Chondrocyte (in vitro differentiated cells): ENCODE results near the gene KLHL26. TPM values are rescaled to one million over a fixed set of nuclear protein-coding genes. Genes with fewer than 3 reads are reported as not detected.

Experiments used
- DNase-seq: peaks from one replicate; pipeline ENCODE4 v3.0.0; 2021; ENCODE audit warnings: mixed read lengths, low spot score
- H3K27ac Mint-ChIP-seq: one replicate; pipeline ENCODE4 v1.8.0; 2021; ENCODE audit warnings: mild to moderate bottlenecking, moderate library complexity, mixed read lengths; ENCODE audit not compliant: unreplicated experiment
- H3K27me3 Mint-ChIP-seq: 2 replicates; pipeline ENCODE4 v1.8.0; 2021; ENCODE audit warnings: low read depth, mixed read lengths
- H3K36me3 Mint-ChIP-seq: 2 replicates; pipeline ENCODE4 v1.8.0; 2021; ENCODE audit warnings: low read depth, mixed read lengths
- H3K4me1 Mint-ChIP-seq: 2 replicates; pipeline ENCODE4 v1.8.0; 2021; ENCODE audit warnings: low read depth, mild to moderate bottlenecking, mixed read lengths
- H3K4me3 Mint-ChIP-seq: one replicate; pipeline ENCODE4 v1.8.0; 2021; ENCODE audit warnings: mild to moderate bottlenecking, moderate library complexity, mixed read lengths; ENCODE audit not compliant: unreplicated experiment
- H3K9me3 Mint-ChIP-seq: 2 replicates; pipeline ENCODE4 v1.8.0; 2021; ENCODE audit warnings: low read depth, mixed read lengths
- total RNA-seq: library from RNA; stranded (reverse); gene quantifications from 3 replicates; pipeline ENCODE4 v1.2.1, GENCODE V29; 2021
- TF ChIP-seq, protein P1 (sequence below): fragments of 200-600 bp; sonication (generic); IDR thresholded peaks from 2 replicates; pipeline ENCODE4 v1.5.0; 2021; ENCODE audit warnings: antibody characterized with exemption, mild to moderate bottlenecking, moderate library complexity

Gene KLHL26
- total RNA-seq, 1 donor from 2014 or later = 9.8 TPM

GRCh38 chr19:18701250-18701608 is 64.4 kb downstream of the KLHL26 start:
- Mint-ChIP-seq H3K4me3 (peak overlapping the region; percentile 57), H3K9me3 (no peaks in the 10 kb centered on the region), H3K36me3 (no peaks in the 10 kb centered on the region), H3K27ac (no peak overlapping the region), H3K27me3 (no peaks in the 10 kb centered on the region), H3K4me1 (peaks cover 16% of the 10 kb centered on the region)
- DNase-seq = no peak
- TF ChIP-seq, protein P1, sequence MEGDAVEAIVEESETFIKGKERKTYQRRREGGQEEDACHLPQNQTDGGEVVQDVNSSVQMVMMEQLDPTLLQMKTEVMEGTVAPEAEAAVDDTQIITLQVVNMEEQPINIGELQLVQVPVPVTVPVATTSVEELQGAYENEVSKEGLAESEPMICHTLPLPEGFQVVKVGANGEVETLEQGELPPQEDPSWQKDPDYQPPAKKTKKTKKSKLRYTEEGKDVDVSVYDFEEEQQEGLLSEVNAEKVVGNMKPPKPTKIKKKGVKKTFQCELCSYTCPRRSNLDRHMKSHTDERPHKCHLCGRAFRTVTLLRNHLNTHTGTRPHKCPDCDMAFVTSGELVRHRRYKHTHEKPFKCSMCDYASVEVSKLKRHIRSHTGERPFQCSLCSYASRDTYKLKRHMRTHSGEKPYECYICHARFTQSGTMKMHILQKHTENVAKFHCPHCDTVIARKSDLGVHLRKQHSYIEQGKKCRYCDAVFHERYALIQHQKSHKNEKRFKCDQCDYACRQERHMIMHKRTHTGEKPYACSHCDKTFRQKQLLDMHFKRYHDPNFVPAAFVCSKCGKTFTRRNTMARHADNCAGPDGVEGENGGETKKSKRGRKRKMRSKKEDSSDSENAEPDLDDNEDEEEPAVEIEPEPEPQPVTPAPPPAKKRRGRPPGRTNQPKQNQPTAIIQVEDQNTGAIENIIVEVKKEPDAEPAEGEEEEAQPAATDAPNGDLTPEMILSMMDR = no peak

- TF ChIP-seq, protein P1 = no peak
- no peaks in the 10 kb centered on the region for H3K27me3 Mint-ChIP-seq
Observed at GRCh38 chr19:18704054-18704453, 67.2 kb downstream of the KLHL26 start.

DNA sequence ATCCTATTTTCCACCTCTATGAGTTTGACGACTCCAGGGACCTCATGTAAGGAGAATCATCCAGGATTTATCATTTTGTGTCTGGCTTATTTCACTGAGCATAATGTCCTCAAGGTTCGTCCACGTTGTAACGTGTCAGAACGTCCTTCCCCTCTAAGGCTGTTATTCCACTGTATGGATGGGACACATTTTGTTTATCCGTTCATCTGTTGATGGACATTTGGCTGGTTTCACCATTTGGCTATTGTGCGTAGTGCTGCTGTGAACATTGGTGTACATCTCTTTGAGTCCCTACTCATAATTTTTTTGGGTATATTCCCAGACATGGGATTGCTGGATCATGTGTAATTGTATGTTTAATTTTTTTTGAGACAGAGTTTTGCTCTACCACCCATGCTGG is 68.1 kb downstream of the KLHL26 start:
- no peak for DNase-seq
- H3K27me3 Mint-ChIP-seq = no peaks in the 10 kb centered on the region
- peaks cover 12% of the 10 kb centered on the region for H3K4me1 Mint-ChIP-seq
- H3K4me3 Mint-ChIP-seq = no peak overlapping the region
- H3K36me3 Mint-ChIP-seq = no peaks in the 10 kb centered on the region
- H3K9me3 Mint-ChIP-seq = no peaks in the 10 kb centered on the region
- no peak overlapping the region for H3K27ac Mint-ChIP-seq
- TF ChIP-seq, protein P1 = no peak

More at GRCh38 chr19:18704054-18704453, 67.2 kb downstream of the KLHL26 start:
- no peak for DNase-seq
- H3K9me3 Mint-ChIP-seq = no peaks in the 10 kb centered on the region
- H3K4me1 Mint-ChIP-seq = peaks cover 16% of the 10 kb centered on the region
- no peak overlapping the region for H3K4me3 Mint-ChIP-seq
- no peak overlapping the region for H3K27ac Mint-ChIP-seq
- H3K36me3 Mint-ChIP-seq = no peaks in the 10 kb centered on the region

- no peak overlapping the region for H3K4me3 Mint-ChIP-seq
- TF ChIP-seq, protein P1 = no peak
- no peaks in the 10 kb centered on the region for H3K9me3 Mint-ChIP-seq
- H3K27me3 Mint-ChIP-seq = no peaks in the 10 kb centered on the region
- no peak for DNase-seq
- no peak overlapping the region for H3K27ac Mint-ChIP-seq
- H3K36me3 Mint-ChIP-seq = no peaks in the 10 kb centered on the region
- peaks cover 5% of the 10 kb centered on the region for H3K4me1 Mint-ChIP-seq
Observed at GRCh38 chr19:18708452-18709231, 71.8 kb downstream of the KLHL26 start.

GRCh38 chr19:18709546-18709945 is 72.7 kb downstream of the KLHL26 start:
- H3K27ac Mint-ChIP-seq = no peak overlapping the region
- DNase-seq = no peak
- no peaks in the 10 kb centered on the region for H3K9me3 Mint-ChIP-seq
- H3K4me1 Mint-ChIP-seq = peaks cover 5% of the 10 kb centered on the region
- TF ChIP-seq, protein P1 = no peak
- no peak overlapping the region for H3K4me3 Mint-ChIP-seq
- H3K36me3 Mint-ChIP-seq = no peaks in the 10 kb centered on the region
- H3K27me3 Mint-ChIP-seq = no peaks in the 10 kb centered on the region
